Measurements from ENCODE around the gene LMX1A. TPM values are rescaled to one million over a fixed set of nuclear protein-coding genes. Genes with fewer than 3 reads are reported as not detected.

LMX1A gene
- total RNA-seq, 1 donor from 2014 or later, result 1.6 TPM

- Histone ChIP-seq H3K9me3 (ENCODE audit: control insufficient read depth in 3 of 3, low read length in 3 of 3) (no peaks in the 10 kb centered on the region), H3K4me1 (ENCODE audit: control insufficient read depth in 3 of 3, insufficient read depth in 3 of 3, low read length in 3 of 3) (peaks cover 0 to 6% (median 4%) of the 10 kb centered on the region in 3 donors), H3K4me3 (ENCODE audit: low read length in 3 of 3) (no peak overlapping the region), H3K36me3 (ENCODE audit: control insufficient read depth in 3 of 3, insufficient read depth in 3 of 3, low read length in 3 of 3) (no peaks in the 10 kb centered on the region), H3K9ac (ENCODE audit: low read depth in 1 of 3, low read length in 3 of 3) (no peak overlapping the region), H3K27ac (ENCODE audit: low read depth, low read length) (no peak overlapping the region), H3K27me3 (ENCODE audit: control insufficient read depth in 3 of 3, insufficient read depth in 3 of 3, low read length in 3 of 3) (no peaks in the 10 kb centered on the region)
Measured at GRCh38 chr1:165187031-165188009, 169.2 kb downstream of the LMX1A start.

- Histone ChIP-seq H3K9ac (ENCODE audit: low read depth in 1 of 3, low read length in 3 of 3) (no peak overlapping the region), H3K27ac (ENCODE audit: low read depth, low read length) (no peak overlapping the region), H3K27me3 (ENCODE audit: control insufficient read depth in 3 of 3, insufficient read depth in 3 of 3, low read length in 3 of 3) (no peaks in the 10 kb centered on the region), H3K4me3 (ENCODE audit: low read length in 3 of 3) (no peak overlapping the region), H3K4me1 (ENCODE audit: control insufficient read depth in 3 of 3, insufficient read depth in 3 of 3, low read length in 3 of 3) (peaks cover 0 to 4% (median 0%) of the 10 kb centered on the region in 3 donors), H3K36me3 (ENCODE audit: control insufficient read depth in 3 of 3, insufficient read depth in 3 of 3, low read length in 3 of 3) (no peaks in the 10 kb centered on the region), H3K9me3 (ENCODE audit: control insufficient read depth in 3 of 3, low read length in 3 of 3) (no peaks in the 10 kb centered on the region)
Measured at GRCh38 chr1:165185161-165185889, 171.2 kb downstream of the LMX1A start.

GRCh38 chr1:165182975-165183374 lies 173.5 kb downstream of the LMX1A start:
- Histone ChIP-seq H3K27me3 (ENCODE audit: control insufficient read depth in 3 of 3, insufficient read depth in 3 of 3, low read length in 3 of 3) (no peaks in the 10 kb centered on the region), H3K9ac (ENCODE audit: low read depth in 1 of 3, low read length in 3 of 3) (no peak overlapping the region), H3K4me3 (ENCODE audit: low read length in 3 of 3) (no peak overlapping the region), H3K9me3 (ENCODE audit: control insufficient read depth in 3 of 3, low read length in 3 of 3) (no peaks in the 10 kb centered on the region), H3K27ac (ENCODE audit: low read depth, low read length) (no peak overlapping the region), H3K36me3 (ENCODE audit: control insufficient read depth in 3 of 3, insufficient read depth in 3 of 3, low read length in 3 of 3) (no peaks in the 10 kb centered on the region), H3K4me1 (ENCODE audit: control insufficient read depth in 3 of 3, insufficient read depth in 3 of 3, low read length in 3 of 3) (peaks cover 0 to 4% (median 0%) of the 10 kb centered on the region in 3 donors)

GRCh38 chr1:165179306-165179705 lies 177.2 kb downstream of the LMX1A start:
- H3K9me3 ChIP-seq (ENCODE audit: control insufficient read depth in 3 of 3, low read length in 3 of 3), result no peaks in the 10 kb centered on the region
- H3K27me3 ChIP-seq (ENCODE audit: control insufficient read depth in 3 of 3, insufficient read depth in 3 of 3, low read length in 3 of 3), result peaks cover 0 to 2% (median 0%) of the 10 kb centered on the region in 3 donors
- no peak overlapping the region for H3K4me3 ChIP-seq (ENCODE audit: low read length in 3 of 3)
- H3K9ac ChIP-seq (ENCODE audit: low read depth in 1 of 3, low read length in 3 of 3), result no peak overlapping the region
- H3K27ac ChIP-seq (ENCODE audit: low read depth, low read length), result no peak overlapping the region
- no peaks in the 10 kb centered on the region for H3K4me1 ChIP-seq (ENCODE audit: control insufficient read depth in 3 of 3, insufficient read depth in 3 of 3, low read length in 3 of 3)
- no peaks in the 10 kb centered on the region for H3K36me3 ChIP-seq (ENCODE audit: control insufficient read depth in 3 of 3, insufficient read depth in 3 of 3, low read length in 3 of 3)

GRCh38 chr1:165174491-165174890 lies 182.0 kb downstream of the LMX1A start:
- Histone ChIP-seq H3K9ac (ENCODE audit: low read depth in 1 of 3, low read length in 3 of 3) (no peak overlapping the region), H3K27me3 (ENCODE audit: control insufficient read depth in 3 of 3, insufficient read depth in 3 of 3, low read length in 3 of 3) (peaks cover 0 to 2% (median 0%) of the 10 kb centered on the region in 3 donors), H3K4me1 (ENCODE audit: control insufficient read depth in 3 of 3, insufficient read depth in 3 of 3, low read length in 3 of 3) (no peaks in the 10 kb centered on the region), H3K27ac (ENCODE audit: low read depth, low read length) (no peak overlapping the region), H3K36me3 (ENCODE audit: control insufficient read depth in 3 of 3, insufficient read depth in 3 of 3, low read length in 3 of 3) (no peaks in the 10 kb centered on the region), H3K4me3 (ENCODE audit: low read length in 3 of 3) (no peak overlapping the region), H3K9me3 (ENCODE audit: control insufficient read depth in 3 of 3, low read length in 3 of 3) (no peaks in the 10 kb centered on the region)

- H3K27ac ChIP-seq (ENCODE audit: low read depth, low read length), result no peak overlapping the region
- no peaks in the 10 kb centered on the region for H3K36me3 ChIP-seq (ENCODE audit: control insufficient read depth in 3 of 3, insufficient read depth in 3 of 3, low read length in 3 of 3)
- H3K9ac ChIP-seq (ENCODE audit: low read depth in 1 of 3, low read length in 3 of 3), result no peak overlapping the region
- no peaks in the 10 kb centered on the region for H3K4me1 ChIP-seq (ENCODE audit: control insufficient read depth in 3 of 3, insufficient read depth in 3 of 3, low read length in 3 of 3)
- no peak overlapping the region for H3K4me3 ChIP-seq (ENCODE audit: low read length in 3 of 3)
- H3K27me3 ChIP-seq (ENCODE audit: control insufficient read depth in 3 of 3, insufficient read depth in 3 of 3, low read length in 3 of 3), result peaks cover 0 to 2% (median 1%) of the 10 kb centered on the region in 3 donors
- H3K9me3 ChIP-seq (ENCODE audit: control insufficient read depth in 3 of 3, low read length in 3 of 3), result no peaks in the 10 kb centered on the region
Measured at GRCh38 chr1:165173818-165174217, 182.7 kb downstream of the LMX1A start.

- Histone ChIP-seq H3K4me1 (ENCODE audit: control insufficient read depth in 3 of 3, insufficient read depth in 3 of 3, low read length in 3 of 3) (no peaks in the 10 kb centered on the region), H3K9me3 (ENCODE audit: control insufficient read depth in 3 of 3, low read length in 3 of 3) (no peaks in the 10 kb centered on the region), H3K27me3 (ENCODE audit: control insufficient read depth in 3 of 3, insufficient read depth in 3 of 3, low read length in 3 of 3) (peaks cover 0 to 3% (median 2%) of the 10 kb centered on the region in 3 donors), H3K4me3 (ENCODE audit: low read length in 3 of 3) (no peak overlapping the region), H3K9ac (ENCODE audit: low read depth in 1 of 3, low read length in 3 of 3) (no peak overlapping the region), H3K36me3 (ENCODE audit: control insufficient read depth in 3 of 3, insufficient read depth in 3 of 3, low read length in 3 of 3) (no peaks in the 10 kb centered on the region), H3K27ac (ENCODE audit: low read depth, low read length) (no peak overlapping the region)
Measured at GRCh38 chr1:165173409-165173808, 183.1 kb downstream of the LMX1A start.

GRCh38 chr1:165172666-165173065 lies 183.8 kb downstream of the LMX1A start:
- H3K4me1 ChIP-seq (ENCODE audit: control insufficient read depth in 3 of 3, insufficient read depth in 3 of 3, low read length in 3 of 3), result no peaks in the 10 kb centered on the region
- H3K9ac ChIP-seq (ENCODE audit: low read depth in 1 of 3, low read length in 3 of 3), result no peak overlapping the region
- H3K27me3 ChIP-seq (ENCODE audit: control insufficient read depth in 3 of 3, insufficient read depth in 3 of 3, low read length in 3 of 3), result peaks cover 0 to 3% (median 2%) of the 10 kb centered on the region in 3 donors
- no peak overlapping the region for H3K4me3 ChIP-seq (ENCODE audit: low read length in 3 of 3)
- H3K27ac ChIP-seq (ENCODE audit: low read depth, low read length), result no peak overlapping the region
- H3K36me3 ChIP-seq (ENCODE audit: control insufficient read depth in 3 of 3, insufficient read depth in 3 of 3, low read length in 3 of 3), result no peaks in the 10 kb centered on the region
- no peaks in the 10 kb centered on the region for H3K9me3 ChIP-seq (ENCODE audit: control insufficient read depth in 3 of 3, low read length in 3 of 3)

GRCh38 chr1:165169729-165170128 lies 186.8 kb downstream of the LMX1A start:
- H3K4me1 ChIP-seq (ENCODE audit: control insufficient read depth in 3 of 3, insufficient read depth in 3 of 3, low read length in 3 of 3), result no peaks in the 10 kb centered on the region
- peaks cover 0 to 3% (median 2%) of the 10 kb centered on the region in 3 donors for H3K27me3 ChIP-seq (ENCODE audit: control insufficient read depth in 3 of 3, insufficient read depth in 3 of 3, low read length in 3 of 3)
- no peak overlapping the region for H3K4me3 ChIP-seq (ENCODE audit: low read length in 3 of 3)
- H3K36me3 ChIP-seq (ENCODE audit: control insufficient read depth in 3 of 3, insufficient read depth in 3 of 3, low read length in 3 of 3), result no peaks in the 10 kb centered on the region
- H3K27ac ChIP-seq (ENCODE audit: low read depth, low read length), result no peak overlapping the region
- H3K9ac ChIP-seq (ENCODE audit: low read depth in 1 of 3, low read length in 3 of 3), result no peak overlapping the region
- H3K9me3 ChIP-seq (ENCODE audit: control insufficient read depth in 3 of 3, low read length in 3 of 3), result no peaks in the 10 kb centered on the region

GRCh38 chr1:165169028-165169427 lies 187.5 kb downstream of the LMX1A start:
- H3K36me3 ChIP-seq (ENCODE audit: control insufficient read depth in 3 of 3, insufficient read depth in 3 of 3, low read length in 3 of 3), result no peaks in the 10 kb centered on the region
- no peak overlapping the region for H3K27ac ChIP-seq (ENCODE audit: low read depth, low read length)
- H3K27me3 ChIP-seq (ENCODE audit: control insufficient read depth in 3 of 3, insufficient read depth in 3 of 3, low read length in 3 of 3), result peaks cover 0 to 3% (median 0%) of the 10 kb centered on the region in 3 donors
- no peaks in the 10 kb centered on the region for H3K9me3 ChIP-seq (ENCODE audit: control insufficient read depth in 3 of 3, low read length in 3 of 3)
- H3K4me3 ChIP-seq (ENCODE audit: low read length in 3 of 3), result no peak overlapping the region
- no peaks in the 10 kb centered on the region for H3K4me1 ChIP-seq (ENCODE audit: control insufficient read depth in 3 of 3, insufficient read depth in 3 of 3, low read length in 3 of 3)
- no peak overlapping the region for H3K9ac ChIP-seq (ENCODE audit: low read depth in 1 of 3, low read length in 3 of 3)

Measured in skeletal muscle tissue (tissue), 4 donors.